PFSK-1 (cell line): Measurements from ENCODE around the gene LANCL2.

Source experiments
- FOXP2 ChIP-seq: optimal IDR thresholded peaks from 2 replicates; pipeline ENCODE3; 2011; ENCODE audit warnings: borderline replicate concordance, control low read depth, inconsistent platforms; ENCODE audit not compliant: insufficient read depth; ENCODE audit errors: extremely low read length, extremely low read depth
- POLR2AphosphoS5 ChIP-seq: IDR thresholded peaks from 2 replicates; pipeline ENCODE4 v1.6.1; 2012; ENCODE audit warnings: low read depth, mild to moderate bottlenecking, control low read depth, low read length, moderate library complexity
- REST ChIP-seq, 2 experiments: IDR thresholded peaks; 2 replicates each; pipeline versions ENCODE4 v1.6.1 to v1.8.0; 2011 to 2012; ENCODE audit warnings: low read depth in 2 of 2, low read length in 2 of 2, control low read depth in 1 of 2, inconsistent platforms in 1 of 2, mild to moderate bottlenecking in 1 of 2, moderate library complexity in 1 of 2; ENCODE audit not compliant: insufficient read depth in 1 of 2
- SIN3A ChIP-seq: IDR thresholded peaks from 2 replicates; pipeline ENCODE4 v1.6.1; 2012; ENCODE audit warnings: mild to moderate bottlenecking, low read length, moderate library complexity, borderline replicate concordance; ENCODE audit not compliant: insufficient read depth
- TAF1 ChIP-seq: IDR thresholded peaks from 2 replicates; pipeline ENCODE4 v1.6.1; 2012; ENCODE audit warnings: low read length, control low read depth, borderline replicate concordance; ENCODE audit not compliant: insufficient read depth

The LANCL2 gene

DNA sequence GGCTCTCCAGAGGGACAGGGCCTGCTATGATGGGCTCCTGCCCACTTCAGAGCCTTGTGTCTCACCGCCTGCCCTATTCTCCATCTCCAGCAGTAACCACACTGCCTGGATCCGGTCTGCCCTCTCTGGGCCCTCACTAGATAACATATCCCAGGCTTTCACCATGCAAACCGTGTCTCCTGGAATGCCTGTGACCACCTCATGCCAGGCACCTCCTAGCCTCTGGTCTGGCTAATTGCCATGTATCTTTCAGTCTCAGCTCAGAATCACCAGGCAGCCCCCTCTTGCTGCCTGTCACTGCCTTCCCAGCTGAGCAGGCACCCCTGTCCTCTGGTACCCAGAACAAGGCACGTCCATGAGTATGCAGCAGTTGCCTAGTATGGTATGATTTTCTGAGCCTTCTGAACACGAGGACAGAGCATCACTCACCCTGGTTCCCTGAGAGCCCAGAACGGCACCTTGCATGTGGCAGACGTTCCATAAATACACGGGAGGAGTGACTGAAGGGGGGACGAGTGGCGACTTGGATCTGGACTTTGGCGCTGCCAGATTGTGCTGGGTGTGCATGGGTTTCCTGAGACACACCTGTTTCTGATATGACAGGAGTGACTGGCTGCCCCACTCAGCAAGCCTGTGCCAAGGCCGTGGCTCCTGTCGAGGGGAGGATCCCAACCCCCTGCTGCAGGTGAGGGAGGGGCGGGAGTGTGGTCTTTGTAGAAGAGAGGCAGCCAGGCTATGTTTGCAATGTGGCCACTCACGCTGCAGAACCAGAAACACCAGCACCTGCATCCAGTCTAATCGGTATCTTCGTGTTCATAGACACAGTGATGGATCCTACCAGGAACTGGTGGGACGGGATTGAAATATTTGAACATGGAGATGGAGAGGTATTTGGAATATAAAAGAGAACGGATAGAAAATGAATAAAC lies 112.0 kb downstream of the LANCL2 start:
- TF ChIP-seq REST (IDR thresholded peaks at IDR 0.05; ENCODE audit: insufficient read depth in 1 of 2, low read depth in 2 of 2, low read length in 2 of 2) = no peak
- no peak for TF ChIP-seq TAF1
- TF ChIP-seq SIN3A = no peak
- TF ChIP-seq FOXP2 = no peak
- TF ChIP-seq POLR2AphosphoS5 = no peak

DNA sequence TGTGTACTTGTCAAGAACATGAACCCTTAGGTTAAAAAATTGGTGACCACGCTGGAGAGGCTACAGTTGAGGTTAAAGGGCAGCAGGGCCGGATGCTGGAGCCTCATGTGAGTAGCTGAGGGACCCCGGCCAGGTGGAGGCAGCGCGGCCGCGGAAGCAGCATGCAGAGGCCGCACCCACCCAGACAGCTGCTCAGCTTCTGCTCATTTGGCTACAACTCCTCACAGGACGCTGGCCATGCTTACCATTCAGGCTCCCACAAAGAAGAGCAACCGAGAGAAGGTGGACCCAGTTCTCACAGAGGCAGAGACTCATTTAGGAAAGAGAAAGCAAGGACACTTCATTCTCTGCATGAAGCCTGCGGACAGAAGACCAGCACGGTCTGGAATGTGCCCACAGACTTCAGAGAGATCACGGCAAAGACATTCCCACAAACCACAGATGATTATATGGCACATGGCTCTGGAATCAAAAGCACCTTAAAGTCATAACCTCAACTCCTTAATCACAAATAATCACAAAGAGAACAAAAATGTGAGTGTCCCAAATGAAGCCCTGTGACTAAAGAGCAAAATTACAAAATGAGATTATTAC lies 112.7 kb downstream of the LANCL2 start:
- TF ChIP-seq POLR2AphosphoS5 (no peak), REST (IDR thresholded peaks at IDR 0.05; ENCODE audit: insufficient read depth in 1 of 2, low read depth in 2 of 2, low read length in 2 of 2) (no peak), SIN3A (no peak), TAF1 (no peak), FOXP2 (no peak)

DNA sequence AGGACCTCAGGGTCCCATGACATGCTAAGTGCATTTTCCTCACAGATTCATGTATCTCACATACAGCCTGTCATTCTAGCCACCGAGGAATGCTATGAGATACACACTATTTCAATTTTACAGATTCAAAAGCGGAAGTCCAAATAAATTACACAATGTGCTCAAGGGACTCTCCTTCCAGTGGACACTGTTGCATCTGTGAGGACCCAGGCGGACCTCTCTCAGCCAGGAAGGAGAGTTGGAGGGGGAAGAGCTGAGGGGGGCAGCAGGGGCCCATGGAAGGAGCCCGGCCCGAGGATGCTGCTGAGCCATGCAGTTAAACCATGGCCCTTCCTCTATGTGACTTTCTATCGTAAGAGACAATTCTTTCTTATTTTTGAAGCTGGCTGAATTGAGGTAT lies 113.6 kb downstream of the LANCL2 start:
- no peak for TF ChIP-seq FOXP2
- TF ChIP-seq TAF1 = no peak
- no peak for TF ChIP-seq SIN3A
- no peak for TF ChIP-seq REST (IDR thresholded peaks at IDR 0.05; ENCODE audit: insufficient read depth in 1 of 2, low read depth in 2 of 2, low read length in 2 of 2)
- no peak for TF ChIP-seq POLR2AphosphoS5

DNA sequence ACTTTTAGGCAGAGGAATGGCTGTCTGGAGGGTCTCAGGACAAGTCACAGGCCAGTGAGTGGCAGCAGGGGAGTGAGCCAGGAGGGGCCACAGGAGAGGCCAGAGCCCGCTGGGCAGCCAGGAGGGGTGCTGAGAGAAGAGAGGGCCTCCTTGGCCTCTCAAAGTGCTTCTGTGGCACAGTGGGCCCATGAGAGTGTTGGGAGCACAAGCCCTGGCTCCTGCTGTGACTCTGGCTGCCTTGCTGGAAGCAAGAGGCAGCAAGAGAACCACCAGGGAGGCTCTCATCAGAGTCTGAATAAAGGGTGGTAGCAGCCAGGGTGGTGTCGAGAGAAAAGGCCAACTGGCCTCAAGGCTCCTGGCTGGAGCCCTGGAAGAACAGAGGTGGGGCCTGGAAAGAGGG lies 116.0 kb downstream of the LANCL2 start:
- TF ChIP-seq POLR2AphosphoS5 = no peak
- TF ChIP-seq SIN3A = no peak
- TF ChIP-seq TAF1 = no peak
- TF ChIP-seq FOXP2 = no peak
- no peak for TF ChIP-seq REST (IDR thresholded peaks at IDR 0.05; ENCODE audit: insufficient read depth in 1 of 2, low read depth in 2 of 2, low read length in 2 of 2)
